ENCODE measurements around the gene NDUFAF8. TPM values are rescaled to one million over a fixed set of nuclear protein-coding genes. Genes with fewer than 3 reads are reported as not detected.
A peak's percentile ranks its signal among the peaks of the same experiment; 100 is the strongest.

Gene NDUFAF8
- total RNA-seq, 2 experiments from 2014 or later, result 41.6 to 53.7 TPM

DNA sequence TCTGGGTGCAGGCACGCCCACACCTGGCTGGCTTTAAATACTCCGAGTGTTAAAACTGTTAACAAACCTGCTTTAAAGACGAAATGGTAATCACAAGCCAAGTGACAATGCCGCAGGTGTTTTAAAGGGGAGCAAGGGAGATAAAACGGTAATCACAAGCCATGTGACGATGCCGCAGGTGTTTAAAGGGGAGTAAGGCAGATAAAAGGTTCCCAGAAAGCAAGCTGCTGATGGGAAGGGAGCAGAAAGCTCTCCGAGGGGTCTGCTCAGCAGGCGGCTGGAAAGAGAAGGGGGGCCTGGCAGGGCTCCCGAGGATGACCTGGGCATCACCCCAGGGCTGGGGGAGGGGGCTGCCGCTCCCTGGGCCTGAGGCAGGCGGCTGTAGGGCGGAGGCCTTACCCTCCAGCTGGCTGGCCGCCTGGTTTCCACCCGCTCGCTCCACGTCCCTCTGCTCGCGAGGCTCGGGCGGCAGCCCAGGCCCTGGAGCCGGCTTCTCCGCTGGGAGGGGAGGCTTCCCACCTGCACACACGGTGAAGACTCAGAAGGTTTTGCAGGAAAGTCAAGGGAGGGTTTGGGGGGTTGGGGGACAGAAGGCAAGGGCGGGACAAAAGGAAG lies 12.1 kb downstream of the NDUFAF8 start:
- no peak for DNase-seq
- H3K9me3 Mint-ChIP-seq (ENCODE audit: low read depth), result no peaks in the 10 kb centered on the region
- CTCF ChIA-PET, result no interaction called here

GRCh38 chr17:81251709-81252301 lies 12.7 kb downstream of the NDUFAF8 start:
- no peak for DNase-seq
- Mint-ChIP-seq H3K27ac (no peak overlapping the region), H3K9me3 (ENCODE audit: low read depth) (no peaks in the 10 kb centered on the region), H3K27me3 (no peaks in the 10 kb centered on the region), H3K4me1 (peaks cover 4% of the 10 kb centered on the region), H3K36me3 (peaks cover 17% of the 10 kb centered on the region), H3K4me3 (no peak overlapping the region)
- CTCF ChIA-PET, result no interaction called here
- ATAC-seq, result no peak

More for the DNA sequence above, 12.1 kb downstream of the NDUFAF8 start:
- Mint-ChIP-seq H3K4me1 (peaks cover 4% of the 10 kb centered on the region), H3K27me3 (no peaks in the 10 kb centered on the region), H3K27ac (no peak overlapping the region), H3K4me3 (no peak overlapping the region), H3K36me3 (peaks cover 17% of the 10 kb centered on the region)
- no peak for ATAC-seq

- no peak overlapping the region for H3K4me3 Mint-ChIP-seq
- H3K36me3 Mint-ChIP-seq, result peaks cover 17% of the 10 kb centered on the region
- DNase-seq, result no peak
- no peaks in the 10 kb centered on the region for H3K9me3 Mint-ChIP-seq (ENCODE audit: low read depth)
- CTCF ChIA-PET, result interaction anchor here (0.6 to 2.8 kb wide), 16 partner anchors 13 to 349 kb away, joined by 3 to 22 read pairs (median 4); partner anchors contain the start of genes NDUFAF8, SLC38A10 and TEPSIN
- H3K27me3 Mint-ChIP-seq, result no peaks in the 10 kb centered on the region
- no peak overlapping the region for H3K27ac Mint-ChIP-seq
- peaks cover 4% of the 10 kb centered on the region for H3K4me1 Mint-ChIP-seq
- ATAC-seq, result no peak
Measured at GRCh38 chr17:81252326-81252986, 13.3 kb downstream of the NDUFAF8 start.

DNA sequence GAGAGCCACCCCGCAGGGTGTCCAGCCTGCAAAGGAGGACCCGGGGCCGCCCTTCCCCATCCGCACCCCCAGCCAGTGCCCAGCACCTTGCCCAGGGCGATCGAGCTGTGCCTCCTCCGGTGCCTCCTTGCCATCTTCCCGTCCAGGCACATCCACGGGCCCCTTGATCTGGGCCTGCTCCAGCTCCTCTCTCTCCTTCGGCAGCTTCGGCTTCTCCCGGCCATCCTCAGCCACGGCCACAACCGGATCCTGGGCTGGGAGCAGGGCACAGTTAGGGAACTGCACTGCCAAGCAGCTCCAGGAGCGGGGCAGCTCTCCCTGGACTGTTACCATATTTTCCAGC lies 13.8 kb downstream of the NDUFAF8 start:
- no peaks in the 10 kb centered on the region for H3K9me3 Mint-ChIP-seq (ENCODE audit: low read depth)
- CTCF ChIA-PET, result interaction anchor here (0.6 to 2.8 kb wide), 16 partner anchors 14 to 348 kb away, joined by 3 to 22 read pairs (median 4); partner anchors contain the start of genes NDUFAF8, SLC38A10 and TEPSIN
- ATAC-seq (no peak), DNase-seq (no peak)
- no peaks in the 10 kb centered on the region for H3K27me3 Mint-ChIP-seq
- H3K4me3 Mint-ChIP-seq, result no peak overlapping the region
- peaks cover 17% of the 10 kb centered on the region for H3K36me3 Mint-ChIP-seq
- peaks cover 4% of the 10 kb centered on the region for H3K4me1 Mint-ChIP-seq
- no peak overlapping the region for H3K27ac Mint-ChIP-seq

- no peaks in the 10 kb centered on the region for H3K27me3 Mint-ChIP-seq
- H3K4me3 Mint-ChIP-seq, result no peak overlapping the region
- peaks cover 4% of the 10 kb centered on the region for H3K4me1 Mint-ChIP-seq
- CTCF ChIA-PET, result interaction anchor here (0.7 to 2.8 kb wide), 14 partner anchors 14 to 348 kb away, joined by 3 to 22 read pairs (median 4); partner anchors contain the start of genes NDUFAF8, SLC38A10 and TEPSIN
- H3K36me3 Mint-ChIP-seq, result peaks cover 14% of the 10 kb centered on the region
- ATAC-seq (peak; percentile 61), DNase-seq (peak; percentile 66)
- peak overlapping the region; percentile 6 for H3K27ac Mint-ChIP-seq
- H3K9me3 Mint-ChIP-seq (ENCODE audit: low read depth), result no peaks in the 10 kb centered on the region
Measured at GRCh38 chr17:81253358-81254131, 14.4 kb downstream of the NDUFAF8 start.

GRCh38 chr17:81254955-81255717 lies 16.0 kb downstream of the NDUFAF8 start:
- peaks cover 4% of the 10 kb centered on the region for H3K4me1 Mint-ChIP-seq

DNA sequence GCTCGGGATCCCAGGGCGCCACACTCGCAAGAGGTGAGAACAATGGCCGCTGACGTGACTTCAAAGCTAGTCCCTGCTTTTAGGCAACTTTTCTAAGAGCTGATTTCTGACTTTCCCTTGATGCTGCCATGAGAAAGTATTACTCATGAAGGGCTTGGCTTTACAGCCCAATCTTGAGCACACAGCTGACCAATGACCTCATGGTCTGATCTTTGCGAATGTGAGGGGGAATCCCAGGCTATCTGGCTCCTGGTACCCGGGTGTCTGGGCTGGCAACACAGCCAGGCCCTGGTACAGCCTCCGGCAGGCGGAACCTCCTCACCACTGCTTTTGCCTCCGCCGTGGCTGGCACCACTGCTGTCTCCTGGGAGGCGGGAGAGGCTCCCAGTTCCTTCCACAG lies 17.5 kb downstream of the NDUFAF8 start:
- CTCF ChIA-PET, result interaction anchor here (0.6 kb wide), 1 partner anchor 103 kb away, joined by 3 read pairs; no protein-coding TSS in a partner anchor
- Mint-ChIP-seq H3K36me3 (peaks cover 10% of the 10 kb centered on the region), H3K27ac (no peak overlapping the region), H3K9me3 (ENCODE audit: low read depth) (no peaks in the 10 kb centered on the region), H3K4me3 (no peak overlapping the region), H3K4me1 (peaks cover 4% of the 10 kb centered on the region), H3K27me3 (no peaks in the 10 kb centered on the region)
- DNase-seq (no peak), ATAC-seq (no peak)

More at GRCh38 chr17:81254955-81255717, 16.0 kb downstream of the NDUFAF8 start:
- no peak for DNase-seq
- Mint-ChIP-seq H3K36me3 (peaks cover 13% of the 10 kb centered on the region), H3K4me3 (no peak overlapping the region), H3K9me3 (ENCODE audit: low read depth) (no peaks in the 10 kb centered on the region), H3K27me3 (no peaks in the 10 kb centered on the region), H3K27ac (no peak overlapping the region)
- no peak for ATAC-seq
- CTCF ChIA-PET, result interaction anchor here (0.5 to 2.8 kb wide), 3 partner anchors 41 to 230 kb away, joined by 3 to 22 read pairs (median 5); no protein-coding TSS in a partner anchor

- Mint-ChIP-seq H3K27me3 (no peaks in the 10 kb centered on the region), H3K4me1 (peaks cover 4% of the 10 kb centered on the region), H3K36me3 (peaks cover 7% of the 10 kb centered on the region), H3K27ac (no peak overlapping the region), H3K4me3 (no peak overlapping the region), H3K9me3 (ENCODE audit: low read depth) (no peaks in the 10 kb centered on the region)
- CTCF ChIA-PET, result no interaction called here
- ATAC-seq, result no peak
- DNase-seq, result no peak
Measured at GRCh38 chr17:81257533-81257932, 18.4 kb downstream of the NDUFAF8 start.

DNA sequence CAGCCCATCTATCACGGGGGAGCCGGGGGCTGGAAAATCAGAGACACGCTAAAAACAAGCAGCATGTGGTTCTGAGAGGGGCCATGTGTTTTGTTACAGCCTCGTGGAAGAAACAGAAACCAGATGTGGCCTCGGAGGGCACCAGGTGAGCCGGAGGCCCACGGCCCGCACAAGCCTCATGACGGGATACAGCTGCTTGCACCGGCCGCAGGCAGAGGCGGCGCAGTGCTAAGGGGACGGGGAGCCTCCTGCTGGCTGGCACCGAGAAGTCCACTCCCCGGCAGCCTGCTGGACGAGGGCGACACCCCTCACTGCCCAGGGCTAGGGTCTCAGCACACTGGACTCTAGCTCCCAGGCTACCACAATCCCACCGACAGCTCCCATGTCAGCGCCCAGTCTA lies 19.2 kb downstream of the NDUFAF8 start:
- ATAC-seq (no peak), DNase-seq (no peak)
- no peak overlapping the region for H3K4me3 Mint-ChIP-seq
- H3K36me3 Mint-ChIP-seq, result peaks cover 6% of the 10 kb centered on the region
- no peak overlapping the region for H3K27ac Mint-ChIP-seq
- CTCF ChIA-PET, result interaction anchor here (1.4 kb wide), 1 partner anchor 227 kb away, joined by 3 read pairs; no protein-coding TSS in a partner anchor
- H3K27me3 Mint-ChIP-seq, result no peaks in the 10 kb centered on the region
- H3K4me1 Mint-ChIP-seq, result peaks cover 2% of the 10 kb centered on the region
- no peaks in the 10 kb centered on the region for H3K9me3 Mint-ChIP-seq (ENCODE audit: low read depth)

DNA sequence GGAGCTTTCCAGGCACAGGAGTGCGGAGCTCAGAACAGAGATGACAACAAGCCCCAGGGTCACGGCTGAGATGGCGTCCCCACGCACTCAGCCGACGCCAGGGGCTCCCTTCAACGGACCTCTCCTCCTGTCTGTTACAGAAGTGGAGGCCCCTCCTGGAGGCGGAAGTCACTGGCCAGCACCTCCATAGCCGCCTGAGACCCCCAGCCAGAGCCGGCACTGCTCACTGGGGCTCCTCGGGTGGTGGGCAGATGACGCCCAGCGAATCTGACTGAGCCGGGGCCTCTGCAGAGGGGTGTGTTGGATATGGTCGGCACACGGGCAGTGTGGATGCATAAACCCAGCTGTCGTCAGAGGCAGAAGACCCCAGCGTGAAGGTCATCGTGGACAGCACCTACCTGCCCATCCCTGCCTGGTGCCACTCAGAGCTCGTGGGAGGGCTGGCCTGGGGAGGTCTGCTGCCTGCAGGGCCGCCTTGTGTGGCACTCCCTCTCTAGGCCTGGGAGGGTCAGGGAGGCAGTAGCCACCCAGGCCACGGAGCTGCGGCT lies 20.0 kb downstream of the NDUFAF8 start:
- DNase-seq (no peak), ATAC-seq (no peak)
- no peak overlapping the region for H3K27ac Mint-ChIP-seq
- no peaks in the 10 kb centered on the region for H3K4me1 Mint-ChIP-seq
- peaks cover 4% of the 10 kb centered on the region for H3K36me3 Mint-ChIP-seq
- no peaks in the 10 kb centered on the region for H3K9me3 Mint-ChIP-seq (ENCODE audit: low read depth)
- CTCF ChIA-PET, result interaction anchor here (1.4 kb wide), 1 partner anchor 226 kb away, joined by 3 read pairs; no protein-coding TSS in a partner anchor
- H3K4me3 Mint-ChIP-seq, result no peak overlapping the region
- H3K27me3 Mint-ChIP-seq, result no peaks in the 10 kb centered on the region

DNA sequence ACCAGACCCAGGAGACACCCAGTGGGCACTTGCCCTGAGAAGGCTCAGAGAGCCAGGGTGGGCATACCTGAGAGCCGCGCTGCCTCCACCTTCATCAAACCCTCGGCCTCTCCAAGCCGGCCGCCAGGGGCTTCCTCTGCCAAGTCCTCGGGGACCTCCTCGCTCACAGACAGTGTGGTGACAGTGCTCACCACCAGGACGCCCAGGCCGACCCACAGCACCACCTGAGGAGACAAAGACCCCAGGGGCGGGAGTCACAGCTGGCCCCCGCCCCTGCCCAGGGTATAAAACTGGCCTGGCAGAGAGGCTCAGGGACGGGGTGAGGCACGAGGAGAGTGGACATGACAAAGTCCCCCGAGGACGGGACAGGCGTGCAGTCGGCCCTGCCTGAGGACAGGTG lies 21.1 kb downstream of the NDUFAF8 start:
- H3K36me3 Mint-ChIP-seq, result peaks cover 5% of the 10 kb centered on the region
- CTCF ChIA-PET, result interaction anchor here (0.9 kb wide), 1 partner anchor 225 kb away, joined by 3 read pairs; no protein-coding TSS in a partner anchor
- no peaks in the 10 kb centered on the region for H3K4me1 Mint-ChIP-seq
- ATAC-seq (no peak), DNase-seq (no peak)
- no peak overlapping the region for H3K4me3 Mint-ChIP-seq
- no peaks in the 10 kb centered on the region for H3K9me3 Mint-ChIP-seq (ENCODE audit: low read depth)
- H3K27me3 Mint-ChIP-seq, result no peaks in the 10 kb centered on the region
- H3K27ac Mint-ChIP-seq, result no peak overlapping the region

DNA sequence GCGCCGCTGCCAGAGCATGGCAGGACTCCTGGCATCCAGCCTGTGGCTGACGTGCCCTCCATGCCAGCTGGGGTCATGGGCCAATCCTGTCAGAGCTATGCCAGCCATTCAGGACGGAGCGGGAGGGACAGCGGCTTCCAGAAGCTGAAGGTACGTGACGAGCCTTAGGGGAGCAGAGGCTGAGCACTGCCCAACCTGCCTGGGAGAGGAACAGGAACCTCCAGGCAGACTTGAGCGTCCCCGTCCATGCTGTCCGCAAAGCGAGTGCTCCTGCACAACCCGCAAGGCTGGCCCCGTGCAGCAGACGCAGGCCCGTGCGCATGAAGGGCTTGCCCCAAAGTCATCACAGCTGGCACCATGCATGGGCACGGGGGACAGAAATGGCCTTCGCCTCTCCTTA lies 21.5 kb downstream of the NDUFAF8 start:
- no peaks in the 10 kb centered on the region for H3K9me3 Mint-ChIP-seq (ENCODE audit: low read depth)
- ATAC-seq (no peak), DNase-seq (no peak)
- no peaks in the 10 kb centered on the region for H3K27me3 Mint-ChIP-seq
- H3K4me3 Mint-ChIP-seq, result no peak overlapping the region
- no peaks in the 10 kb centered on the region for H3K4me1 Mint-ChIP-seq
- H3K36me3 Mint-ChIP-seq, result peaks cover 8% of the 10 kb centered on the region
- no peak overlapping the region for H3K27ac Mint-ChIP-seq
- CTCF ChIA-PET, result interaction anchor here (0.9 kb wide), 1 partner anchor 224 kb away, joined by 3 read pairs; no protein-coding TSS in a partner anchor

Measured in activated CD8-positive, alpha-beta memory T cell treated with anti-CD3 and anti-CD28 coated beads, Interleukin-2, amount 10 ng/mL, durations not matched to agents 7 days and 5 days (primary cell).